ENCODE results near the gene RAP2C. TPM values are rescaled to one million over a fixed set of nuclear protein-coding genes. Genes with fewer than 3 reads are reported as not detected.

RAP2C gene
- total and polyA plus RNA-seq, 2 experiments from 2014 or later, result 14.5 to 25.0 TPM

GRCh38 chrX:132191938-132192337, 27.3 kb downstream of the RAP2C start (continued):
- TF ChIP-seq ZNF462 (CRISPR knock-in tag; IDR thresholded peaks at IDR 0.05), result no peak
- no peak for TF ChIP-seq CTCF (conservative IDR thresholded peaks at IDR 0.05; ENCODE audit: low read depth in 2 of 2)

GRCh38 chrX:132188175-132188574, 31.1 kb downstream of the RAP2C start:
- ATAC-seq (no peak), DNase-seq (ENCODE audit: low spot score) (no peak)
- Histone ChIP-seq H3K36me3 (ENCODE audit: insufficient read depth) (no peaks in the 10 kb centered on the region), H3K4me1 (ENCODE audit: insufficient read depth) (no peaks in the 10 kb centered on the region), H2AFZ (no peak overlapping the region), H3K79me2 (replicated peaks; ENCODE audit: insufficient read depth) (no peaks in the 10 kb centered on the region), H3K4me3 (no peak overlapping the region), H3K27me3 (ENCODE audit: insufficient read depth) (no peaks in the 10 kb centered on the region), H3K4me2 (no peak overlapping the region), H4K20me1 (replicated peaks; ENCODE audit: insufficient read depth) (no peaks in the 10 kb centered on the region), H3F3A (replicated peaks; ENCODE audit: low read depth) (no peaks in the 10 kb centered on the region), H3K27ac (ENCODE audit: low read depth) (no peak overlapping the region), H3K9me2 (ENCODE audit: insufficient read depth) (no peaks in the 10 kb centered on the region)
- peaks cover 5% of the 10 kb centered on the region; the same call in 2 of the 3 replicates for H3K4me1 Mint-ChIP-seq
- no peak overlapping the region for H3K4me3 Mint-ChIP-seq
- no peaks in the 10 kb centered on the region for H3K27me3 Mint-ChIP-seq (ENCODE audit: insufficient read depth, low read depth, poor library complexity)
- H3K36me3 Mint-ChIP-seq (ENCODE audit: low read depth), result peaks cover 3% of the 10 kb centered on the region; the same call in 1 of the 3 replicates
- no peak overlapping the region for H3K27ac Mint-ChIP-seq
- peaks cover 7% of the 10 kb centered on the region; the same call in 2 of the 3 replicates for H3K9me3 Mint-ChIP-seq
- TF ChIP-seq JUNB (IDR thresholded peaks at IDR 0.05; ENCODE audit: unreplicated experiment), result no peak
- no peak for TF ChIP-seq CREB1 (CRISPR knock-in tag; IDR thresholded peaks at IDR 0.05; ENCODE audit: low read depth)
- no peak for TF ChIP-seq CTCF (conservative IDR thresholded peaks at IDR 0.05; ENCODE audit: low read depth in 2 of 2)
- no peak for TF ChIP-seq ZNF462 (CRISPR knock-in tag; IDR thresholded peaks at IDR 0.05)
- TF ChIP-seq POLR2AphosphoS5 (IDR thresholded peaks at IDR 0.05; ENCODE audit: low read depth), result no peak

Measured in GM23338 (cell line).